SIG-M5 treated with dmso at 0.1 percent for 504 hours (cell line): ENCODE data around the gene LPO.

ENCODE experiments used
- DNase-seq: peaks from one replicate; lab custom pipeline; 2025; ENCODE audit not compliant: unreplicated experiment; lab: John Stamatoyannopoulos, UW

Gene LPO

GRCh38 chr17:58228679-58229078 is 9.7 kb upstream of the LPO start:
- no peak for DNase-seq

GRCh38 chr17:58229384-58229783 is 9.0 kb upstream of the LPO start:
- no peak for DNase-seq

GRCh38 chr17:58229881-58230280 is 8.5 kb upstream of the LPO start:
- DNase-seq = no peak

GRCh38 chr17:58231641-58232040 is 6.7 kb upstream of the LPO start:
- DNase-seq = no peak

- DNase-seq = peak; percentile 92
Measured at GRCh38 chr17:58232707-58233156, 5.7 kb upstream of the LPO start.

GRCh38 chr17:58233543-58233942 is 4.8 kb upstream of the LPO start:
- DNase-seq = peak; percentile 80

GRCh38 chr17:58234512-58234911 is 3.9 kb upstream of the LPO start:
- no peak for DNase-seq

- DNase-seq = no peak
Measured at GRCh38 chr17:58235821-58236220, 2.6 kb upstream of the LPO start.

- no peak for DNase-seq
Measured at GRCh38 chr17:58236394-58236793, 2.0 kb upstream of the LPO start.

- no peak for DNase-seq
Measured at GRCh38 chr17:58239987-58240386, 1.6 kb downstream of the LPO start.

- no peak for DNase-seq
Measured at GRCh38 chr17:58242171-58242784, 3.9 kb downstream of the LPO start.

GRCh38 chr17:58244963-58245362 is 6.6 kb downstream of the LPO start:
- no peak for DNase-seq

- DNase-seq = no peak
Measured at GRCh38 chr17:58245428-58246103, 7.2 kb downstream of the LPO start.

- DNase-seq = no peak
Measured at GRCh38 chr17:58246104-58246740, 7.8 kb downstream of the LPO start.

GRCh38 chr17:58246781-58247180 is 8.4 kb downstream of the LPO start:
- DNase-seq = no peak

GRCh38 chr17:58247511-58248363 is 9.4 kb downstream of the LPO start:
- peak; percentile 46 for DNase-seq

- no peak for DNase-seq
Measured at GRCh38 chr17:58248955-58249269, 10.5 kb downstream of the LPO start.

- DNase-seq = peak; percentile 58
Measured at GRCh38 chr17:58249270-58250133, 11.1 kb downstream of the LPO start.

- DNase-seq = no peak
Measured at GRCh38 chr17:58250344-58251011, 12.1 kb downstream of the LPO start.

GRCh38 chr17:58252141-58252540 is 13.8 kb downstream of the LPO start:
- no peak for DNase-seq
